Heart left ventricle (tissue), 16 donors: ENCODE data around the gene IGDCC3. TPM values are rescaled to one million over a fixed set of nuclear protein-coding genes. Genes with fewer than 3 reads are reported as not detected.

Experiments used
- ATAC-seq, 4 donors: fragments of 200-7000 bp; cut with Tn5 transposase; one replicate each; pipeline ENCODE4 v1.9.1; 2020 to 2022; ENCODE audit warnings: moderate library complexity in 4 of 4, mild to moderate bottlenecking in 3 of 4, moderate number of reproducible peaks in 1 of 4
- DNase-seq, 5 donors: peaks; one replicate each; pipeline ENCODE4 v3.0.0-alpha.2; 2020
- H3K27ac ChIP-seq, 12 donors: fragments of 200-600 bp; sonication (generic) in 4 of 12; one replicate each; pipeline versions ENCODE4 v1.5.0 to v1.8.0; 2016 to 2022; ENCODE audit warnings: mild to moderate bottlenecking in 2 of 12
- H3K27me3 ChIP-seq, 9 donors: fragments of 200-600 bp; sonication (generic) in 2 of 9; one replicate each; pipeline versions ENCODE4 v1.5.1 to v1.8.0; 2016 to 2022; ENCODE audit warnings: mild to moderate bottlenecking in 3 of 9
- H3K36me3 ChIP-seq, 9 donors: fragments of 200-600 bp; sonication (generic) in 2 of 9; one replicate each; pipeline versions ENCODE4 v1.5.0 to v1.8.0; 2018 to 2022; ENCODE audit warnings: mild to moderate bottlenecking in 2 of 9
- H3K4me1 ChIP-seq, 12 donors: fragments of 200-600 bp; sonication (generic) in 4 of 12; one replicate each; pipeline versions ENCODE4 v1.5.0 to v1.8.0; 2016 to 2022; ENCODE audit warnings: mild to moderate bottlenecking in 3 of 12
- H3K4me3 ChIP-seq, 12 donors: fragments of 200-600 bp; sonication (generic) in 4 of 12; one replicate each; pipeline versions ENCODE4 v1.5.0 to v1.8.0; 2017 to 2022; ENCODE audit warnings: mild to moderate bottlenecking in 9 of 12, moderate library complexity in 4 of 12
- H3K9me3 ChIP-seq, 12 donors: fragments of 200-600 bp; sonication (generic) in 4 of 12; one replicate each; pipeline versions ENCODE4 v1.5.0 to v1.8.0; 2016 to 2022; ENCODE audit warnings: mild to moderate bottlenecking in 1 of 12
- CTCF ChIP-seq, 12 donors: fragments of 200-600 bp; sonication (generic) in 4 of 12; IDR thresholded peaks; one replicate each; pipeline versions ENCODE4 v1.5.0 to v1.8.0; 2018 to 2022; ENCODE audit warnings: antibody characterized with exemption in 12 of 12, mild to moderate bottlenecking in 5 of 12
- POLR2A ChIP-seq, 2 donors: fragments of 450-650 bp; IDR thresholded peaks; one replicate each; pipeline ENCODE4 v1.6.1; 2017; ENCODE audit warnings: antibody characterized with exemption in 2 of 2, mild to moderate bottlenecking in 2 of 2, moderate library complexity in 2 of 2
- WGBS, 4 donors: extraction: QIAGEN DNeasy Blood & Tissue Kit in 2 of 4; methylation state at CpG; one replicate each; pipeline versions ENCODE4 v1.1.5 to v1.1.7; 2013 to 2018; 5-methylcytosine and 5-hydroxymethylcytosine counted together
- intact Hi-C, 10 donors: fragments of 100-400 bp; cut with DNase I; formaldehyde crosslinking; loops; one replicate each; pipeline versions ENCODE4 v1.11.1 to v1.14.2; 2022
- polyA plus RNA-seq, 2 donors: library from polyadenylated mRNA; stranded (reverse); fragments of 200-250 nt; gene quantifications; one replicate each; pipeline ENCODE4 v1.2.3, GENCODE V29; 2013
- total RNA-seq, 9 donors: library from RNA; depleted of rRNA in 2 of 9; stranded (reverse); fragments of >200 nt in 2 of 9; fragmentation: NEBNext Ultra II Directional in 3 of 9; extraction: Animal tissue kit (Norgen Biotek cat#: 25700) in 3 of 9; gene quantifications; one replicate each; pipeline versions ENCODE4 v1.1.0 to v1.2.4, GENCODE V29; 2016 to 2023
- donor health status: ischemic (EF 13 %, LVEDD 7.1; RV severe dilation, severe dysfunction).
- donor health status: healthy with polysubstance abuse.
- donor health status: DM: no; HTN: yes; CAD: no.
- donor health status: DM: no; HTN: no; CAD: no.
- donor health status: ischemic (EF 25% LVEDD 6.9; RV normal size, moderate dysfunction).
- donor health status: ischemic (EF 25% LVEDD 5.7; RV mildly dilated, moderate dysfunction).
- donor health status: healthy.
- donor health status: DM: yes; HTN: yes; CAD: no.
- donor health status: ischemic (EF 35%, LVEDD 5.7; RV mildly dilated, moderate dysfunction).
- donor health status: nonischemic (EF 11% LVEDD 7.7; RV severe dilation, severe dysfunction).
- donor health status: DM: yes; HTN: yes; CAD: no.
- donor health status: PGD.
- donor health status: ischemic (EF 29% LVEDD 5.4; RV normal size, mild dysfunction).
- donor health status: nonischemic (EF 23%, LVEDD 6.1; RV moderate dilation, normal function).

IGDCC3 gene
- total and polyA plus RNA-seq, 11 donors, result 0.07 to 0.33 (median 0.16) TPM; not detected in 7

- DNase-seq, result no peak
- Histone ChIP-seq H3K9me3 (no peaks in the 10 kb centered on the region), H3K4me1 (peaks cover 0 to 10% (median 1%) of the 10 kb centered on the region in 12 donors), H3K27me3 (peaks cover 0 to 22% (median 2%) of the 10 kb centered on the region in 9 donors), H3K27ac (no peak overlapping the region), H3K36me3 (no peaks in the 10 kb centered on the region), H3K4me3 (no peak overlapping the region)
- WGBS, 4 donors, result 75 to 85% (median 84%) methylated on average over 10 to 11 of the region's 11 CpGs
- TF ChIP-seq CTCF (IDR thresholded peaks at IDR 0.05) (no peak), POLR2A (IDR thresholded peaks at IDR 0.05) (no peak)
- ATAC-seq, result no peak
- intact Hi-C loops, result no loop called here
These were observed 32.2 kb upstream of the IGDCC3 start for GRCh38 chr15:65410036-65410435.

- H3K36me3 ChIP-seq, result no peaks in the 10 kb centered on the region
- H3K4me1 ChIP-seq, result peaks cover 0 to 1% (median 0%) of the 10 kb centered on the region in 12 donors
- intact Hi-C loops, result no loop called here
- no peak overlapping the region for H3K4me3 ChIP-seq
- TF ChIP-seq POLR2A (IDR thresholded peaks at IDR 0.05) (no peak), CTCF (IDR thresholded peaks at IDR 0.05) (no peak)
- no peaks in the 10 kb centered on the region for H3K9me3 ChIP-seq
- WGBS, 4 donors, result 88 to 98% (median 91%) methylated on average over 7 of the region's 7 CpGs
- no peak overlapping the region for H3K27ac ChIP-seq
- peaks cover 0 to 22% (median 2%) of the 10 kb centered on the region in 9 donors for H3K27me3 ChIP-seq
- ATAC-seq, result peak in 1 of 4 donors; percentile 24
- no peak for DNase-seq
These were observed 31.3 kb upstream of the IGDCC3 start for GRCh38 chr15:65409036-65409631.

- no peak overlapping the region for H3K27ac ChIP-seq
- ATAC-seq, result no peak
- intact Hi-C loops, result no loop called here
These were observed 30.7 kb upstream of the IGDCC3 start for GRCh38 chr15:65408324-65409035.

More at GRCh38 chr15:65408324-65409035, 30.7 kb upstream of the IGDCC3 start:
- Histone ChIP-seq H3K27me3 (peaks cover 0 to 22% (median 2%) of the 10 kb centered on the region in 9 donors), H3K4me3 (no peak overlapping the region), H3K4me1 (no peaks in the 10 kb centered on the region), H3K9me3 (no peaks in the 10 kb centered on the region), H3K36me3 (no peaks in the 10 kb centered on the region)
- TF ChIP-seq CTCF (IDR thresholded peaks at IDR 0.05), result no peak
- no peak for TF ChIP-seq POLR2A (IDR thresholded peaks at IDR 0.05)
- 56 to 73% (median 65%) methylated on average over 7 of the region's 7 CpGs for WGBS, 4 donors
- no peak for DNase-seq
